ENCODE measurements around the gene AMOT.
"Not testable (repeated sequence)": the region's sequence is repeated elsewhere in the genome, so short reads cannot be mapped to it uniquely, and the experiment has no call there.

AMOT gene

GRCh38 chrX:112840382-112841113 is at the start of gene AMOT:
Gene AMOT (minus strand): TSS chrX:112840831. CDS start chrX:112823126, 17,705 bp downstream.
- DNase-seq (ENCODE audit: low spot score) = peak; percentile 42

GRCh38 chrX:112889400-112889799 is 48.8 kb upstream of the AMOT start:
- DNase-seq (ENCODE audit: low spot score) = no peak

GRCh38 chrX:112888916-112889315 is 48.3 kb upstream of the AMOT start:
- no peak for DNase-seq (ENCODE audit: low spot score)

GRCh38 chrX:112877771-112878173 is 37.1 kb upstream of the AMOT start:
- DNase-seq (ENCODE audit: low spot score) = no peak

- no peak for DNase-seq (ENCODE audit: low spot score)
Observed at GRCh38 chrX:112874614-112875013, 34.0 kb upstream of the AMOT start.

- DNase-seq (ENCODE audit: low spot score) = peak; percentile 35
Observed at GRCh38 chrX:112874175-112874574, 33.5 kb upstream of the AMOT start.

GRCh38 chrX:112868586-112868985 is 28.0 kb upstream of the AMOT start:
- DNase-seq (ENCODE audit: low spot score) = peak; percentile 5

- DNase-seq (ENCODE audit: low spot score) = no peak
Observed at GRCh38 chrX:112867570-112867969, 26.9 kb upstream of the AMOT start.

- DNase-seq (ENCODE audit: low spot score) = no peak
Observed at GRCh38 chrX:112866175-112866574, 25.5 kb upstream of the AMOT start.

GRCh38 chrX:112865464-112866025 is 24.9 kb upstream of the AMOT start:
- DNase-seq (ENCODE audit: low spot score) = no peak

- DNase-seq (ENCODE audit: low spot score) = no peak
Observed at GRCh38 chrX:112863850-112864249, 23.2 kb upstream of the AMOT start.

- no peak for DNase-seq (ENCODE audit: low spot score)
Observed at GRCh38 chrX:112857478-112857878, 16.8 kb upstream of the AMOT start.

- not testable (repeated sequence) for DNase-seq (ENCODE audit: low spot score)
Observed at GRCh38 chrX:112854901-112855300, 14.3 kb upstream of the AMOT start.

- no peak for DNase-seq (ENCODE audit: low spot score)
Observed at GRCh38 chrX:112852851-112853250, 12.2 kb upstream of the AMOT start.

GRCh38 chrX:112851806-112852205 is 11.2 kb upstream of the AMOT start:
- no peak for DNase-seq (ENCODE audit: low spot score)

GRCh38 chrX:112851161-112851779 is 10.6 kb upstream of the AMOT start:
- no peak for DNase-seq (ENCODE audit: low spot score)

GRCh38 chrX:112849016-112849415 is 8.4 kb upstream of the AMOT start:
- peak; percentile 28 for DNase-seq (ENCODE audit: low spot score)

GRCh38 chrX:112846782-112847181 is 6.2 kb upstream of the AMOT start:
- DNase-seq (ENCODE audit: low spot score) = no peak

GRCh38 chrX:112846187-112846586 is 5.6 kb upstream of the AMOT start:
- DNase-seq (ENCODE audit: low spot score) = no peak

GRCh38 chrX:112844250-112844649 is 3.6 kb upstream of the AMOT start:
- DNase-seq (ENCODE audit: low spot score) = peak; percentile 24

- no peak for DNase-seq (ENCODE audit: low spot score)
Observed at GRCh38 chrX:112841820-112842157, 1.2 kb upstream of the AMOT start.

- peak; percentile 81 for DNase-seq (ENCODE audit: low spot score)
Observed at GRCh38 chrX:112841114-112841819, 636 bp upstream of the AMOT start.

GRCh38 chrX:112839856-112840255 is 775 bp downstream of the AMOT start:
- DNase-seq (ENCODE audit: low spot score) = no peak
